Panc1 (cell line): ENCODE measurements around the gene ORM2.

Experiments used
- POLR2AphosphoS5 ChIP-seq: IDR thresholded peaks from 2 replicates; pipeline ENCODE4 v1.6.1; 2012; ENCODE audit warnings: mild to moderate bottlenecking, low read depth, low read length, moderate library complexity
- SIN3A ChIP-seq: IDR thresholded peaks from 2 replicates; pipeline ENCODE4 v1.6.1; 2012; ENCODE audit warnings: low read depth, mild to moderate bottlenecking, low read length, moderate library complexity, borderline replicate concordance; ENCODE audit not compliant: insufficient read depth
- TCF7L2 ChIP-seq: IDR thresholded peaks from 2 replicates; pipeline ENCODE4 v1.6.1; 2011; ENCODE audit warnings: mild to moderate bottlenecking, low read depth, low read length, inconsistent platforms
- TF ChIP-seq, protein P1 (sequence below): fragments of 450-650 bp; IDR thresholded peaks from 2 replicates; pipeline ENCODE4 v1.5.1; 2017; ENCODE audit warnings: mild to moderate bottlenecking
- TF ChIP-seq, protein P2 (sequence below), 2 experiments: IDR thresholded peaks; 2 replicates each; pipeline ENCODE4 v1.6.1; 2011 to 2012; ENCODE audit warnings: low read depth in 2 of 2, control low read depth in 1 of 2, low read length in 1 of 2, mild to moderate bottlenecking in 1 of 2, moderate library complexity in 1 of 2; ENCODE audit not compliant: insufficient read depth in 1 of 2

DNA sequence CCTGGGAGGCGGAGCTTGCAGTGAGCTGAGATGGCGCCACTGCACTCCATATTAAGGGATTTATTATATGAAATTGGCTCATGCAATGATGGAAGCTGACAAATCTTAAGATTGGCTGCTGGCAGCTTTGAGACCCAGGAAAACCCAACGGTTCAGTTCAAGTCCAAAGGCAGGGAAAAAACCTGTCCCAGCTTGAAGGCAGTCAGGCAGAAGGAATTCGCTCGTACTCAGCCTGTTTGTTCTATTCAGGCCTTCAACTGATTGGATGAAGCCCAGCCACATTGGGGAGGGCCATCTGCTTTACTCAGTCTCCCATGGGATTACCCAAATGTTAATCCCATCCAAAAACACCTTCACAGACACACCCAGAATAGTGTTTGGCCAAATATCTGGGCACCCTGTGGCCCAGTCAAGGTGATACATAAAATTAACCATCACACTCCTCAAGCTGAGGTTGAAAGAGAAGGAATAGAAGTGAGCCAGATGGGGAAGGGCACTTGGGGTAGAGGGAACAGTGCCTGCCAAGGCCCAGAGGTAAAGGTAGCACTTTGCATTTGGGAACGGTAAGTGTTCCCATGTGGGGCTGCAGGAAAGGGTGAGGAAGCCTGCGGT is 15.3 kb upstream of the ORM2 start:
- TF ChIP-seq, protein P1, sequence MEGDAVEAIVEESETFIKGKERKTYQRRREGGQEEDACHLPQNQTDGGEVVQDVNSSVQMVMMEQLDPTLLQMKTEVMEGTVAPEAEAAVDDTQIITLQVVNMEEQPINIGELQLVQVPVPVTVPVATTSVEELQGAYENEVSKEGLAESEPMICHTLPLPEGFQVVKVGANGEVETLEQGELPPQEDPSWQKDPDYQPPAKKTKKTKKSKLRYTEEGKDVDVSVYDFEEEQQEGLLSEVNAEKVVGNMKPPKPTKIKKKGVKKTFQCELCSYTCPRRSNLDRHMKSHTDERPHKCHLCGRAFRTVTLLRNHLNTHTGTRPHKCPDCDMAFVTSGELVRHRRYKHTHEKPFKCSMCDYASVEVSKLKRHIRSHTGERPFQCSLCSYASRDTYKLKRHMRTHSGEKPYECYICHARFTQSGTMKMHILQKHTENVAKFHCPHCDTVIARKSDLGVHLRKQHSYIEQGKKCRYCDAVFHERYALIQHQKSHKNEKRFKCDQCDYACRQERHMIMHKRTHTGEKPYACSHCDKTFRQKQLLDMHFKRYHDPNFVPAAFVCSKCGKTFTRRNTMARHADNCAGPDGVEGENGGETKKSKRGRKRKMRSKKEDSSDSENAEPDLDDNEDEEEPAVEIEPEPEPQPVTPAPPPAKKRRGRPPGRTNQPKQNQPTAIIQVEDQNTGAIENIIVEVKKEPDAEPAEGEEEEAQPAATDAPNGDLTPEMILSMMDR, result no peak
- TF ChIP-seq TCF7L2 (no peak), POLR2AphosphoS5 (no peak), SIN3A (no peak)
- TF ChIP-seq, protein P2, sequence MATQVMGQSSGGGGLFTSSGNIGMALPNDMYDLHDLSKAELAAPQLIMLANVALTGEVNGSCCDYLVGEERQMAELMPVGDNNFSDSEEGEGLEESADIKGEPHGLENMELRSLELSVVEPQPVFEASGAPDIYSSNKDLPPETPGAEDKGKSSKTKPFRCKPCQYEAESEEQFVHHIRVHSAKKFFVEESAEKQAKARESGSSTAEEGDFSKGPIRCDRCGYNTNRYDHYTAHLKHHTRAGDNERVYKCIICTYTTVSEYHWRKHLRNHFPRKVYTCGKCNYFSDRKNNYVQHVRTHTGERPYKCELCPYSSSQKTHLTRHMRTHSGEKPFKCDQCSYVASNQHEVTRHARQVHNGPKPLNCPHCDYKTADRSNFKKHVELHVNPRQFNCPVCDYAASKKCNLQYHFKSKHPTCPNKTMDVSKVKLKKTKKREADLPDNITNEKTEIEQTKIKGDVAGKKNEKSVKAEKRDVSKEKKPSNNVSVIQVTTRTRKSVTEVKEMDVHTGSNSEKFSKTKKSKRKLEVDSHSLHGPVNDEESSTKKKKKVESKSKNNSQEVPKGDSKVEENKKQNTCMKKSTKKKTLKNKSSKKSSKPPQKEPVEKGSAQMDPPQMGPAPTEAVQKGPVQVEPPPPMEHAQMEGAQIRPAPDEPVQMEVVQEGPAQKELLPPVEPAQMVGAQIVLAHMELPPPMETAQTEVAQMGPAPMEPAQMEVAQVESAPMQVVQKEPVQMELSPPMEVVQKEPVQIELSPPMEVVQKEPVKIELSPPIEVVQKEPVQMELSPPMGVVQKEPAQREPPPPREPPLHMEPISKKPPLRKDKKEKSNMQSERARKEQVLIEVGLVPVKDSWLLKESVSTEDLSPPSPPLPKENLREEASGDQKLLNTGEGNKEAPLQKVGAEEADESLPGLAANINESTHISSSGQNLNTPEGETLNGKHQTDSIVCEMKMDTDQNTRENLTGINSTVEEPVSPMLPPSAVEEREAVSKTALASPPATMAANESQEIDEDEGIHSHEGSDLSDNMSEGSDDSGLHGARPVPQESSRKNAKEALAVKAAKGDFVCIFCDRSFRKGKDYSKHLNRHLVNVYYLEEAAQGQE (IDR thresholded peaks at IDR 0.05; ENCODE audit: insufficient read depth in 1 of 2, low read depth in 2 of 2, low read length in 1 of 2), result no peak
